PC-9 (cell line): ENCODE data around the gene CMTM3. TPM values are rescaled to one million over a fixed set of nuclear protein-coding genes. Genes with fewer than 3 reads are reported as not detected.
"Not testable (repeated sequence)": the region's sequence is repeated elsewhere in the genome, so short reads cannot be mapped to it uniquely, and the experiment has no call there.

ENCODE experiments used
- BruUV-seq: library from RNA; stranded (reverse); fragments of 400-500 nt; replicated peaks from 2 replicates; lab custom pipeline; 2021; lab: Mats Ljungman, UMichigan
- CTCF ChIA-PET: fragments of 300-600 bp; sonication (Branson Sonifier 250); formaldehyde crosslinking; loops from one replicate; lab custom pipeline; 2022; ENCODE audit warnings: antibody characterized with exemption; lab: Charles Lee
- POLR2A ChIA-PET: fragments of 300-600 bp; sonication (Branson Sonifier 250); formaldehyde crosslinking; loops from one replicate; lab custom pipeline; 2022; ENCODE audit warnings: antibody characterized with exemption; ENCODE audit not compliant: unreplicated experiment; lab: Charles Lee
- DNase-seq, 2 experiments: peaks; one replicate each; pipeline versions ENCODE4 v3.0.0 to v3.0.0-alpha.2; 2015 to 2022; ENCODE audit warnings: mixed read lengths in 1 of 2
- H2AFZ ChIP-seq: fragments of 200-600 bp; sonication (generic); 2 replicates; pipeline ENCODE4 v1.8.1; 2017; ENCODE audit warnings: antibody characterized with exemption
- H3F3A ChIP-seq: fragments of 200-600 bp; sonication (generic); 2 replicates; pipeline ENCODE4 v1.8.1; 2017; ENCODE audit warnings: antibody characterized with exemption, mild to moderate bottlenecking, low read depth; ENCODE audit not compliant: insufficient read depth
- H3K27ac ChIP-seq: fragments of 200-600 bp; sonication (generic); 2 replicates; pipeline ENCODE4 v1.6.1; 2016; ENCODE audit warnings: mixed run types
- H3K27me3 ChIP-seq: fragments of 200-600 bp; sonication (generic); 2 replicates; pipeline ENCODE4 v1.6.1; 2016; ENCODE audit warnings: low read depth, mixed run types; ENCODE audit not compliant: insufficient read depth
- H3K36me3 ChIP-seq: fragments of 200-600 bp; sonication (generic); 2 replicates; pipeline ENCODE4 v1.6.1; 2016; ENCODE audit warnings: low read depth, mixed run types
- H3K4me1 ChIP-seq: fragments of 200-600 bp; sonication (generic); replicated peaks from 2 replicates; pipeline ENCODE4 v1.6.1; 2016; ENCODE audit warnings: mixed run types; ENCODE audit not compliant: insufficient read depth
- H3K4me2 ChIP-seq: fragments of 200-600 bp; sonication (generic); 2 replicates; pipeline ENCODE4 v1.6.1; 2017; ENCODE audit warnings: mixed run types
- H3K4me3 ChIP-seq: fragments of 200-600 bp; sonication (generic); 2 replicates; pipeline ENCODE4 v1.6.1; 2016; ENCODE audit warnings: mixed run types
- H3K79me2 ChIP-seq: fragments of 200-600 bp; sonication (generic); 2 replicates; pipeline ENCODE4 v1.6.1; 2017; ENCODE audit warnings: low read depth, mixed run types
- H3K9me2 ChIP-seq: fragments of 200-600 bp; sonication (generic); 2 replicates; pipeline ENCODE4 v1.8.1; 2017; ENCODE audit warnings: mild to moderate bottlenecking; ENCODE audit not compliant: insufficient read depth
- H3K9me3 ChIP-seq: fragments of 200-600 bp; sonication (generic); 2 replicates; pipeline ENCODE4 v1.8.1; 2016; ENCODE audit warnings: low read depth; ENCODE audit not compliant: insufficient read depth
- H4K20me1 ChIP-seq: fragments of 200-600 bp; sonication (generic); 2 replicates; pipeline ENCODE4 v1.8.1; 2017; ENCODE audit not compliant: insufficient read depth
- EZH2 ChIP-seq: fragments of 200-600 bp; sonication (generic); IDR thresholded peaks from 2 replicates; pipeline ENCODE4 v1.8.0; 2017; ENCODE audit warnings: antibody characterized with exemption, low read depth
- intact Hi-C: fragments of 100-400 bp; cut with micrococcal nuclease; formaldehyde crosslinking; loops from one replicate; pipeline ENCODE4 v1.10.0; 2022; ENCODE audit not compliant: unreplicated experiment
- total RNA-seq: library from RNA; stranded (reverse); gene quantifications from 2 replicates; pipeline ENCODE4 v1.2.3, GENCODE V29; 2021
- TF ChIP-seq, protein P1 (sequence below): fragments of 200-600 bp; sonication (generic); conservative IDR thresholded peaks from 2 replicates; pipeline ENCODE4 v1.6.1; 2017; ENCODE audit warnings: mixed run types, antibody characterized with exemption, mild to moderate bottlenecking, moderate library complexity

CMTM3 gene
- total RNA-seq, 1 experiment from 2014 or later: 32.0 TPM

DNA sequence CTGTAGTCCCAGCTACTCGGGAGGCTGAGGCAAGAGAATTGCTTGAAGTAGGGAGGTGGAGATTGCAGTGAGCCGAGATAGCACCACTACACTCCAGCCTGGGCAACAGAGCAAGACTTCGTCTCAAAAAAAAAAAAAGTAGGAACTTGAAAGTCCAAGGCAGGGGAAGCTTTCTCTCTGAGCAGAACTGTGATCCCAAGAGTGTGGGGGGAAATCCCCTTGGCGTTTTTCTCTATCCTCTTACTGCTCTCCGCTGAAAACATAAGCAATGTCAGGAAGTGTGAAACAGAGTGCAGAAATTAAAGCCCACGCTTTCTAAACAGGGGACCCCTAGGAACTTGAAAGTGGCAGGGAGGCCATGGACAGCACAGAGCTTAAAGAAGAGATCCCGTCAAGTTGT, 9.8 kb upstream of the CMTM3 start:
- ChIA-PET CTCF (interaction anchor here (0.6 kb wide), 1 partner anchor 34 kb away, joined by 3 read pairs; no protein-coding TSS in a partner anchor), POLR2A (interaction anchor here (0.7 kb wide), 1 partner anchor 188 kb away, joined by 4 read pairs; no protein-coding TSS in a partner anchor)
- TF ChIP-seq, protein P1, sequence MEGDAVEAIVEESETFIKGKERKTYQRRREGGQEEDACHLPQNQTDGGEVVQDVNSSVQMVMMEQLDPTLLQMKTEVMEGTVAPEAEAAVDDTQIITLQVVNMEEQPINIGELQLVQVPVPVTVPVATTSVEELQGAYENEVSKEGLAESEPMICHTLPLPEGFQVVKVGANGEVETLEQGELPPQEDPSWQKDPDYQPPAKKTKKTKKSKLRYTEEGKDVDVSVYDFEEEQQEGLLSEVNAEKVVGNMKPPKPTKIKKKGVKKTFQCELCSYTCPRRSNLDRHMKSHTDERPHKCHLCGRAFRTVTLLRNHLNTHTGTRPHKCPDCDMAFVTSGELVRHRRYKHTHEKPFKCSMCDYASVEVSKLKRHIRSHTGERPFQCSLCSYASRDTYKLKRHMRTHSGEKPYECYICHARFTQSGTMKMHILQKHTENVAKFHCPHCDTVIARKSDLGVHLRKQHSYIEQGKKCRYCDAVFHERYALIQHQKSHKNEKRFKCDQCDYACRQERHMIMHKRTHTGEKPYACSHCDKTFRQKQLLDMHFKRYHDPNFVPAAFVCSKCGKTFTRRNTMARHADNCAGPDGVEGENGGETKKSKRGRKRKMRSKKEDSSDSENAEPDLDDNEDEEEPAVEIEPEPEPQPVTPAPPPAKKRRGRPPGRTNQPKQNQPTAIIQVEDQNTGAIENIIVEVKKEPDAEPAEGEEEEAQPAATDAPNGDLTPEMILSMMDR: no peak
- TF ChIP-seq EZH2: no peak
- H3F3A ChIP-seq: no peaks in the 10 kb centered on the region
- intact Hi-C loops: no loop called here
- no peaks in the 10 kb centered on the region for H3K4me1 ChIP-seq
- DNase-seq: no peak
- no peak overlapping the region for H3K4me3 ChIP-seq
- H3K4me2 ChIP-seq: no peak overlapping the region
- H3K27me3 ChIP-seq: no peaks in the 10 kb centered on the region
- H2AFZ ChIP-seq: no peak overlapping the region
- H3K36me3 ChIP-seq: no peaks in the 10 kb centered on the region
- H4K20me1 ChIP-seq: no peaks in the 10 kb centered on the region
- H3K79me2 ChIP-seq: no peaks in the 10 kb centered on the region
- no peaks in the 10 kb centered on the region for H3K9me2 ChIP-seq
- BruUV-seq: no TSS peak
- H3K27ac ChIP-seq: no peak overlapping the region
- H3K9me3 ChIP-seq: no peaks in the 10 kb centered on the region

DNA sequence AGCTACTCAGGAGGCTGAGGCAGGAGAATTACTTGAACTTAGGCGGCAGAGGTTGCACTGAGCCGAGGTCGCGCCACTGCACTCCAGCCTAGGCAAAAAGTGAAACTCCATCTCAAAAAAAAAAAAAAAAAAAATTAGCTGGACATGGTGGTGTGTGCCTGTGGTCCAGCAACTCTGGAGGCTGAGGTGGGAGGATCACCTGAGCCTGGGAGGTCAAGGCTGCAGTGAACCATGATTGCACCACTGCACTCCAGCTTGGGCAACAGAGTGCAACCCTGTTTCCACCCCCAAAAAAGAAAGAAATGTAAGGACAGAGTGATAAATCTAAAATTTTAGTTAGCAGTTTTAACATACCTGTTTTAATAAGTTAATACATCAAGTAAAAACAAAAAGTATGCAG, 7.9 kb upstream of the CMTM3 start:
- H3K4me1 ChIP-seq, H3K9me3 ChIP-seq, DNase-seq, H3K27ac ChIP-seq, H4K20me1 ChIP-seq, H3K36me3 ChIP-seq, H2AFZ ChIP-seq, BruUV-seq, H3K4me3 ChIP-seq, H3K4me2 ChIP-seq, CTCF ChIA-PET, intact Hi-C loops, H3K27me3 ChIP-seq, H3K9me2 ChIP-seq, H3K79me2 ChIP-seq, H3F3A ChIP-seq: not testable (repeated sequence)
- POLR2A ChIA-PET: interaction anchor here (0.6 kb wide), 1 partner anchor 165 kb away, joined by 14 read pairs; no protein-coding TSS in a partner anchor

DNA sequence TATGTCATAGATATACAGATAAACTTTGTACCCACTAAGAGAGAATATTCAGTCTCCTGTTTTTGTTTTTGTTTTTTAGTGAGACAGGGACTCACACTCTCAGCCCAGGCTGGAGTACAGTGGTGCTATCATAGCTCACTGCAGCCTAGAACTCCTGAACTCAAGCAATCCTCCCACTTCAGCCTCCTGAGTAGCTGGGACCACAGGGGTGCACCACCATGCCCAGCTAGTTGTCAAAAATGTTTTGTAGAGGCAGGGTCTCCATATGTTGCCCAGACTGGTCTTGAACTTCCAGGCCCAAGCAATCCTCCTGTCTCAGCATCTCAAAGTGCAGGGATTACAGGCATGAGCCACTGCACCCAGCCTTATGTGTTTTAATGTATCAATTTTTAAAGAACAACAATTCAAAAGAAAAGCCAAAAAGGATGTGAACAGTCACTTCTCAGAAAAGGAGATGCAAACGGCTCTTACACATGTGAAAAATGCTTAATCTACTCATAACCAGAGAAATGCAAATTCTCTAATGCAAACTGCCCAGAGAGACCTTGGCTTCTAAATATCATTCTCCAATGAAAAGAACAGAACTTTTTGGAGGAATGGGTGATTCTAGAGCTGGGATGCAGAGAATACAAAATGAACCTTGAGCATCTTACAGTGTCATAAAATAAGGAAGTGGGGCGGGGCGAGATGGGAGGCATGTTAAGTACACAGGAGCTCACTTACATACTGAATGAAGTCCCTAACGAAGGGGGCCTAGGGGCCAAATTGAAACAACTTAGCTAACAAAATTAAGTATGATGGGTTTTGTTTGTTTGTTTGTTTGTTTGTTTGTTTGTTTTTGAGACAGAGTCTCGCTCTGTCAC, 7.3 kb upstream of the CMTM3 start:
- H2AFZ ChIP-seq: no peak overlapping the region
- H4K20me1 ChIP-seq: no peaks in the 10 kb centered on the region
- POLR2A ChIA-PET: no interaction called here
- no peaks in the 10 kb centered on the region for H3K9me3 ChIP-seq
- BruUV-seq: no TSS peak
- no peak for TF ChIP-seq EZH2
- TF ChIP-seq, protein P1: no peak
- no peaks in the 10 kb centered on the region for H3K36me3 ChIP-seq
- no peak overlapping the region for H3K27ac ChIP-seq
- H3K27me3 ChIP-seq: no peaks in the 10 kb centered on the region
- intact Hi-C loops: no loop called here
- H3K4me1 ChIP-seq: no peaks in the 10 kb centered on the region
- no peaks in the 10 kb centered on the region for H3K9me2 ChIP-seq
- no peak overlapping the region for H3K4me3 ChIP-seq
- H3F3A ChIP-seq: no peaks in the 10 kb centered on the region
- H3K79me2 ChIP-seq: no peaks in the 10 kb centered on the region
- no peak overlapping the region for H3K4me2 ChIP-seq
- CTCF ChIA-PET: no interaction called here
- DNase-seq: no peak
